Fibroblast of upper back skin (primary cell): ENCODE measurements around the gene EBF4.
A peak's percentile ranks its signal among the peaks of the same experiment; 100 is the strongest.

Source experiments
- DNase-seq: peaks from one replicate; pipeline ENCODE4 v3.0.0-alpha.2; 2013

Gene EBF4

GRCh38 chr20:2692036-2692885 is at the start of gene EBF4:
EBF4 (plus strand) TSS chr20:2692780; CDS start chr20:2693646, 866 bp downstream.
- peak; percentile 13 for DNase-seq

- DNase-seq = no peak
Observed at GRCh38 chr20:2643708-2644107, 48.9 kb upstream of the EBF4 start.

- DNase-seq = peak; percentile 88
Observed at GRCh38 chr20:2651772-2652723, 40.5 kb upstream of the EBF4 start, which contains the start of gene NOP56. NOP56 (plus strand) TSS chr20:2652632; CDS start chr20:2652661, 29 bp downstream.

DNA sequence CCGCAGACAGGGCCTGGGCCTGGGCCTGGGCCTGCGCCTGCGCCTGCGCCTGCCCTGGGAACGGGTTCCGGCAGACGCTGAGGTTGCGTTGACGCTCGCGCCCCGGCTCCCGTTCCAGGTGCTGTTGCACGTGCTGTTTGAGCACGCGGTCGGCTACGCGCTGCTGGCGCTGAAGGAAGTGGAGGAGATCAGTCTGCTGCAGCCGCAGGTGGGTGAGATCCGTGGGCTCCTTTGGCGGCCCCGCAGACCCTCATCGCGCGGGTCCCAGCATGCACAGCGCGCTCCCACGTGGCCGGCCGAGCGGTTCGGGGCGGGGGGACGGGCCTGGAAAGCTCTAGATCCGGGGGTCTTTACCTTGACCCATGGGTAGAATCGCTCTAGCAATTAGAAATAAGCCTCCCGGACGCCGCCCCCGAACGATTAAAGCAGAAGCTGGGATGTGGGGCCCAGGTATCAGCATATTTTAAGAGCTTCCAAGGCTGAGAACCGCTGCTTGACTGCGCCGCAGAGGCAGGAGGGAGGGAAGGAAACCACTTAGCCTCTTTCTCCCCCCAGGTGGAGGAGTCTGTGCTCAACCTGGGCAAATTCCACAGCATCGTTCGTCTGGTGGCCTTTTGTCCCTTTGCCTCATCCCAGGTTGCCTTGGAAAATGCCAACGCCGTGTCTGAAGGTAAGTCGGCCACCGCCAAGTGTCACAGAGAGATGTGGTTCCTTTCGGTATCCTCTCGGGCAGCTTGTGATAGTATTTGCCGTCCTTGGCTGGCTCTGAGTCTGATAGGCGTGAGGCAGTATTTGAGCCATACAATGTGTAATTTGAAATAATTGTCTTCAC is 39.6 kb upstream of the EBF4 start:
- no peak for DNase-seq

GRCh38 chr20:2653556-2654383 is 38.8 kb upstream of the EBF4 start:
- no peak for DNase-seq

DNA sequence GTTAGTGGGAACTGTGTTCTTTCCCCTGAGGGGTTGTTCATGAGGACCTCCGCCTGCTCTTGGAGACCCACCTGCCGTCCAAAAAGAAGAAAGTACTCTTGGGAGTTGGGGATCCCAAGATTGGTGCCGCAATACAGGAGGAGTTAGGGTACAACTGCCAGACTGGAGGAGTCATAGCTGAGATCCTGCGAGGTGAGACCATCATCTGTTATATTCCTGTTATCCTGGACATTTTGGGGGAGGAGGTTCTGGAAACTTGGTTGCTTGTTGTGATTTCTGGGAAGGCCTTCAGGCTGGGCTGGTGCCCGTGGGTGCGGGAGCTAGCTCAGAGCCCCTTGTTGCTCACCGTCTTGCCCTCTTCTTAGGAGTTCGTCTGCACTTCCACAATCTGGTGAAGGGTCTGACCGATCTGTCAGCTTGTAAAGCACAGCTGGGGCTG is 38.2 kb upstream of the EBF4 start:
- no peak for DNase-seq

GRCh38 chr20:2654831-2655230 is 37.7 kb upstream of the EBF4 start:
- no peak for DNase-seq

- DNase-seq = no peak
Observed at GRCh38 chr20:2655331-2656116, 37.1 kb upstream of the EBF4 start.

- DNase-seq = no peak
Observed at GRCh38 chr20:2656471-2657117, 36.0 kb upstream of the EBF4 start.

DNA sequence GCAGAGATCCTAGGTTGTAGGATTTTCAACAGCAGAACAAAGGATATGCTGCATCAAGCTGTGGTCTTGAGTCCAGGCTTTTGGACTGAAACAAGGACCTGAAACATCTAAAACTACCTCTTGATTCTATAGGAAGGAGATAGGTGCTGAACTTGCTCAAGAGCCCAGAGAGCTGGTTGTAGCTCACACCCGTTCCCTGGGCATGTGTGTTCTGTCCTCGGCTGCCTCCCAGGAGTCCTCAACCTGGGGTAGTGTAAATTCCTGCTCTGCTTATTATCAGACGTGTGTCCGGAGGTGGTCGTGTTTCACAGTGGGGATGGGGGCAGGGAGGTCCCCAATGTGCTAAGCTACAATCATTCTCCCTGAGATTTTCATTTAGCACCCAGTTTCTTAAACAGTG is 35.3 kb upstream of the EBF4 start:
- no peak for DNase-seq

GRCh38 chr20:2657674-2658073 is 34.9 kb upstream of the EBF4 start:
- DNase-seq = no peak

DNA sequence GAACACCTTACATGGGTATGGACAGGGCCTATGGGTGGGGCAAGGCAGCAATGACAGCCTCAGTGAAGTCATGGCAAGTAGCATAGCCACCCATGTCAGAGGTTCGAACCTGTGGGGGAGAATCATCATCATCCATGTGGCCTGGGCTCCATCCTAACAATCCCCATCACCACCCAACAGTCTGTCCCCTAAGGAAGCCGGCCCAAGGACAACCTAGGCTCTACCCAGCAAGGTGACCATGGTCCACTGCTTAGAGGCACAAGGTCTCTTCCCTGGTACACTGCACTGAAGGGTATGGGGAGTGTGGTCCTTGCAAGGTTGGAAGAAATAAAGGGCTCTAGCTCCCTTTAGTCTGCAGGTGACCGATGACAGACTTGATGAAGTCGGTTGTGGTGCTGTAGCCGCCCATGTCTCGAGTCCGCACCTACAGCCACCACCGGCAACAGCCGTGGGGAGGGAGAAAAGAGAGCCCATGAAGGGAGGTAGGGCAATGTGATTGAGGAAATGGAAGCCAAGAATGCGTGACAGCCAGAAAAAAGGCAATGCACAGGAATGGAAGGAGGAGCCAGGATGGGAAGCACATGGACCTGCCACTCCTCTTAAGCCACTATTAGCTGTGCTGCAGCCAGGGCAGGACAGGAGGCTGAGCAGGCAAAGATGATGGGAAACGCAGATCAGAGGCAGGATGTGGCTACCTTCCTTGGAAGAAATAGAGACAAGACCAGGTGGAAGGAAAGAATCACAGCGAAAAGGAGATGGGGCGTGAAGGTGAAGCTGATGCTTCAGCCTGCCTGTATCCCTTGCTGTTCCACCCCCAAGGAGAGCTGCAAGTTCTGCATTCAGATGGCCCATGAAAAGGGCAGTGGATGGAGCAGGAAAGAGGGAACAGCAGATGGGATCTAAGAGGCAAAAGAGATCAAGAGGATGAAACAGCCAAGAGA is 33.9 kb upstream of the EBF4 start:
- peak; percentile 5 for DNase-seq

DNA sequence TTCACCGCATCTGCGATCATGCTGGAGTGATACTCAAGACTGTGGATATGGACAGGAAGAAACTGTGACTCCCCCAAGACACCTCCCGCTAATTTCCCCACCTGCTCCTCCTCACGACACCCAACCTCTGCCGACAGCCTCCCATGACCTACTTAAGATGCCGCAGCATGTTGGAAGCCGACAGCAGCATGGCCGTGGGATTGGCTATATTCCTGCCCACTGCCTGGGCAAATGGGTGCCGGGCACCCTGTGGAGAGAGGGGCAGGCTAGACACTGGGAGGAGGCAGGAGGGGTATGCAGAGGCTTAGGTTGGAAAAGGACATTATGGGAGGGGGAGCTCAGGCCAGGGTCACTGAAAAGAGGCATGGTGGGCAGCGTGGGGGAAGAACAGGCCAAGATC is 33.0 kb upstream of the EBF4 start:
- DNase-seq = no peak

GRCh38 chr20:2663364-2663886 is 29.2 kb upstream of the EBF4 start:
- DNase-seq = no peak

- DNase-seq = peak; percentile 91
Observed at GRCh38 chr20:2663887-2664719, 28.5 kb upstream of the EBF4 start, which contains the start of gene IDH3B. IDH3B (minus strand) TSS chr20:2664216; CDS start chr20:2664188, 28 bp downstream.

DNA sequence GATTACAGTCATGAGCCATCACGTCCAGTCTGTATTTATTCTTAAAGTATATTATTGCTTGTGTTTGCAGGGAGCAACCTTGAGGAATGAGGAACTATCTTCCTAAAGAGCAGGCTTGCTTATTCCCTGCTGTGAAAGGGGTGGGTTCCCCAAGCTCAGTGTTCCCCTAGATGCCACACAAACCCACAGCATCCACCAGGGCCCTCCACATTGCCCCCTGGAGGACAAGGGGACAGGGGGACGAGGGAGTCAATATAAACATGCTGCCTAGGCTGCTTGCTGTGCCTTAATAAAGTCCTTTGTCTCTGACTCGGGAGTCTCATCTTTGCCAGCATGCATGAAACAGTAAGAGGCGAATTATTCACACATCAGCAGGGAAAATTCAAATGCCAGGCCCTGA is 20.6 kb upstream of the EBF4 start:
- DNase-seq = no peak

DNA sequence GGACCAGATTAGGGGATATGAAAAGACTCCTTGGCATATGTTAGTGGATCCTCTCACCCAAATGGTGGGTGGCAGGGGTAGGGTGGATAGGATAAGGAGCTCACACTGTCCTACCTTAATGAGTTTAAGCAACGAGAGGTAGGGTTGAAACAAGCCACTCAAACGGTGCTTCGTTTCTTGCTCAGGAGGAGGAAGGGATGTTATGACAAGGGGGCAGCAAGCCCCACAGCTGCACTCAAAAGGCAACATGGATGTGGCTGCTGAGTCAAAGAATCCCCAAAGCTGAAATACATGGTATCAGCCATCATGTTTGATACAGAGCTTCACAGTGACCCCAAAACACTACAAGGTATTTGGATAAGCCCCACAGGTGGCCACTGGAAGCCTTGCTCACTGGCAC is 20.1 kb upstream of the EBF4 start:
- no peak for DNase-seq

- DNase-seq = no peak
Observed at GRCh38 chr20:2673453-2673852, 19.1 kb upstream of the EBF4 start.
